ENCODE data around the gene CHTF18.

DNA sequence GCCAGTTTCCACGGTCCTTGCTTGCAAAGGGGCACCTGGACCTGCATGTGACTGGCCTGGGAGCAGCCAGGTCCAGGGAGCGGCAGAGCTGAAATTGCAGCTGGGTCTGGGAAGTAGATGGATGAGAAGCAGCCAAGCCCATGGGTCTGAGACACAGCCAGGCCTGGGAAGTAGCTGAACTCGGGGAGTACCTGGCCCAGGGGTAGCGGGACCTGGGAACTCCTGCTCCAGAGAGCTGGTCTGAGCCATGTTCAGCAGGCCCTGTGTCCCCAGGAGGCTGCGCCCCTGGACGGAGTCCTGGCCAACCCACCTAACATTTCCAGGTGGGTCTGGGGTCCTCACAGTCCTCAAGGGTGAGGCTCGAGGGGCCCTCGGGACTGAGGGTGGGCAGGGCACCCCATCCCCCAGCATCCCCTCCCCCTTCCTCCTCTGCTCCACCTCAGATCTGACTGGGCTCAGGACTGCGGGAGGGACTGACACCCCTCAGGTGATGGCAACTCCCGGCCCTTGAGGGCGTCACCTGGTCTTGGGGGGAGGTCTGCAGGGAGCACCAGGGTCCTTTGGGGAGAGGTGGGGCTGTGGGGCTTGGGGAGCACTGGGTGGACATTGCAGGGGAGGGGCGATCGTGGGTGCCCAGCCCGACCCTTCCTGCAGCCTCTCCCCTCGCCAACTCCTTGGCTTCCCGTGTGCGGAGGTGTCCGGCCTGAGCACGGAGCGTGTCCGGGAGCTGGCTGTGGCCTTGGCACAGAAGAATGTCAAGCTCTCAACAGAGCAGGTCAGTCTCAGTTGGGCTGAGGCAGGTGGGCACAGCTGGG lies 24.8 kb upstream of the CHTF18 start:
- no peak for TF ChIP-seq EZH2 (IDR thresholded peaks at IDR 0.05; ENCODE audit: insufficient read depth, low read length)
- TF ChIP-seq, protein P1, sequence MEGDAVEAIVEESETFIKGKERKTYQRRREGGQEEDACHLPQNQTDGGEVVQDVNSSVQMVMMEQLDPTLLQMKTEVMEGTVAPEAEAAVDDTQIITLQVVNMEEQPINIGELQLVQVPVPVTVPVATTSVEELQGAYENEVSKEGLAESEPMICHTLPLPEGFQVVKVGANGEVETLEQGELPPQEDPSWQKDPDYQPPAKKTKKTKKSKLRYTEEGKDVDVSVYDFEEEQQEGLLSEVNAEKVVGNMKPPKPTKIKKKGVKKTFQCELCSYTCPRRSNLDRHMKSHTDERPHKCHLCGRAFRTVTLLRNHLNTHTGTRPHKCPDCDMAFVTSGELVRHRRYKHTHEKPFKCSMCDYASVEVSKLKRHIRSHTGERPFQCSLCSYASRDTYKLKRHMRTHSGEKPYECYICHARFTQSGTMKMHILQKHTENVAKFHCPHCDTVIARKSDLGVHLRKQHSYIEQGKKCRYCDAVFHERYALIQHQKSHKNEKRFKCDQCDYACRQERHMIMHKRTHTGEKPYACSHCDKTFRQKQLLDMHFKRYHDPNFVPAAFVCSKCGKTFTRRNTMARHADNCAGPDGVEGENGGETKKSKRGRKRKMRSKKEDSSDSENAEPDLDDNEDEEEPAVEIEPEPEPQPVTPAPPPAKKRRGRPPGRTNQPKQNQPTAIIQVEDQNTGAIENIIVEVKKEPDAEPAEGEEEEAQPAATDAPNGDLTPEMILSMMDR (IDR thresholded peaks at IDR 0.05; ENCODE audit: insufficient read depth, low read depth, low read length) = no peak
